HepG2 (cell line): Measurements from ENCODE around the gene TAPBP. TPM values are rescaled to one million over a fixed set of nuclear protein-coding genes. Genes with fewer than 3 reads are reported as not detected.

Source experiments
- ARNT ChIP-seq: fragments of 450-650 bp; IDR thresholded peaks from 2 replicates; pipeline ENCODE4 v1.6.1; 2017
- ATF7-NPFF ChIP-seq: sonication (generic); formaldehyde crosslinking; IDR thresholded peaks from 2 replicates; pipeline ENCODE4 v1.8.1; 2023; ENCODE audit warnings: mild to moderate bottlenecking, low read depth, missing genetic modification reagents, moderate library complexity
- ETV5 ChIP-seq: IDR thresholded peaks from 2 replicates; pipeline ENCODE4 v1.6.1; 2018; ENCODE audit warnings: missing biosample characterization, missing genetic modification reagents, inconsistent platforms, borderline replicate concordance
- RBAK ChIP-seq: sonication (generic); formaldehyde crosslinking; IDR thresholded peaks from 2 replicates; pipeline ENCODE4 v1.5.1; 2020; ENCODE audit warnings: mild to moderate bottlenecking, missing genetic modification reagents
- SMAD1 ChIP-seq: sonication (generic); formaldehyde crosslinking; IDR thresholded peaks from 2 replicates; pipeline ENCODE4 v1.4.0; 2020; ENCODE audit warnings: missing genetic modification reagents, low read depth, mild to moderate bottlenecking, borderline replicate concordance
- ZNF326 ChIP-seq: sonication (generic); formaldehyde crosslinking; IDR thresholded peaks from 2 replicates; pipeline ENCODE4 v1.4.0; 2020; ENCODE audit warnings: missing genetic modification reagents, borderline replicate concordance
- ZNF329 ChIP-seq: sonication (generic); formaldehyde crosslinking; IDR thresholded peaks from 2 replicates; pipeline ENCODE4 v1.9.0; 2021; ENCODE audit warnings: low read depth, mild to moderate bottlenecking, missing genetic modification reagents
- ZNF451 ChIP-seq: sonication (generic); formaldehyde crosslinking; IDR thresholded peaks from 2 replicates; pipeline ENCODE4 v1.5.0; 2020; ENCODE audit warnings: mild to moderate bottlenecking, missing genetic modification reagents
- ZNF589 ChIP-seq: sonication (generic); formaldehyde crosslinking; conservative IDR thresholded peaks from 2 replicates; pipeline ENCODE4 v1.8.0; 2022; ENCODE audit warnings: mild to moderate bottlenecking, moderate library complexity, missing genetic modification reagents
- ZNF788 ChIP-seq: sonication (generic); formaldehyde crosslinking; IDR thresholded peaks from 2 replicates; pipeline ENCODE4 v1.5.0; 2020; ENCODE audit warnings: mild to moderate bottlenecking, missing genetic modification reagents, borderline replicate concordance
- polyA plus RNA-seq, 8 experiments: library from polyadenylated mRNA; depleted of rRNA in 3 of 8; stranded (reverse) in 7 of 8; unstranded in 1 of 8; fragments of >200 nt; fragmentation: Illumina TruSeq in 4 of 8; extraction: Trizol in 4 of 8; gene quantifications; 2 replicates each; pipeline versions ENCODE4 v1.2.1 to v1.2.3, GENCODE V29; 2011 to 2016; ENCODE audit warnings: low read depth in 4 of 8, missing spikeins in 1 of 8, mixed read lengths in 1 of 8; ENCODE audit not compliant: insufficient read depth in 1 of 8
- total RNA-seq, 5 experiments: library from RNA; depleted of rRNA; stranded (reverse); fragments of >200 nt; fragmentation: Illumina TruSeq; extraction: Trizol; gene quantifications; 2 replicates each; pipeline ENCODE4 v1.2.3, GENCODE V29; 2016; ENCODE audit warnings: low read depth in 1 of 5
- TF ChIP-seq, protein P1 (sequence below): sonication (generic); formaldehyde crosslinking; IDR thresholded peaks from 2 replicates; pipeline ENCODE4 v1.4.0; 2020; ENCODE audit warnings: low read depth, missing genetic modification reagents
- TF ChIP-seq, protein P2 (sequence below): sonication (generic); formaldehyde crosslinking; IDR thresholded peaks from 2 replicates; pipeline ENCODE4 v1.4.0; 2020; ENCODE audit warnings: missing genetic modification reagents
- TF ChIP-seq, protein P3 (sequence below): sonication (generic); formaldehyde crosslinking; IDR thresholded peaks from 2 replicates; pipeline ENCODE4 v1.4.0; 2020; ENCODE audit warnings: missing genetic modification reagents
- TF ChIP-seq, protein P4 (sequence below): sonication (generic); formaldehyde crosslinking; IDR thresholded peaks from 2 replicates; pipeline ENCODE4 v1.4.0; 2020; ENCODE audit warnings: missing genetic modification reagents
- TF ChIP-seq, protein P5 (sequence below): sonication (generic); formaldehyde crosslinking; IDR thresholded peaks from 2 replicates; pipeline ENCODE4 v1.5.1; 2020; ENCODE audit warnings: missing genetic modification reagents, mild to moderate bottlenecking, borderline replicate concordance
- TF ChIP-seq, protein P6 (sequence below): sonication (generic); formaldehyde crosslinking; IDR thresholded peaks from 2 replicates; pipeline ENCODE4 v1.5.0; 2020; ENCODE audit warnings: missing genetic modification reagents

The TAPBP gene
- total and polyA plus RNA-seq, 2 of the 13 experiments (the other 11 are each of a cell fraction or from before 2014, with no cell fraction given), result 27.4 to 32.3 TPM

DNA sequence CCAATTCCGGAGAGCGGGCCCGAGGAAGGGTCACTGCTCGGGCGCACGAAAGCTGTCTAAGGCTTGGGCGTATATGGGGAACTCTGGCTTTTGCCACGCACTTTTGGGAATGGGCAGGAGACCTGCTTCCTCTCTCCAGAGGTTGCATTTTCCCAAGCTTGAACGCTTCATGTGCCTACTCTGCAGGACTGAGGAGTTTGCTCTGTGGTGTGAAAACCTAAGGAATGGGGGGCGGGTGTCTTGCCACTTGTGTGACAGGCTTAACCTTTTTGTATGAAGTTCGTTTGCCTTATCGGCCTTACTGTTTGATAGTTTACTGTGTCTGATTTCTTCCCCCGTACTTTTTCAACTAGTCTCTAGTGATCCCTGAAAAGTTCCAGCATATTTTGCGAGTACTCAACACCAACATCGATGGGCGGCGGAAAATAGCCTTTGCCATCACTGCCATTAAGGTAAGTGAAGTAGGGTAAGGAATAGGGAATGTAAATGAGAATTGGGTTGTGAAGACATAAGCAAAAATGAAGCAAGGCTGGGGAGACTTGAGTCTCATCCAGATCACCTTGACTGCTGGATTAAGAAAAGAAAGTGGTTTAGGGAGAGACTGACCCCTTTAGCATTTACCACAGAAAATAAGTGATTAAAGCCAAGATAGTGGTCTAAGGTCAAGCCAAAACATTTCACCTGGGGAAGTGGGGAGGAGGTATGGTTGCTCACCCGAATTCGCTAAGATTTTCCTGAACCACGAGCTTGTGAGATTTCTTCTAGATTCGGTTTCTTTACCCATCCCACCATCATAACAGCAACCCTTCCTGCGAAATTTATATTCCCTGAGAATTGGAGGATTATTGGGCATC, 41.4 kb downstream of the TAPBP start (continued):
- TF ChIP-seq, protein P1, sequence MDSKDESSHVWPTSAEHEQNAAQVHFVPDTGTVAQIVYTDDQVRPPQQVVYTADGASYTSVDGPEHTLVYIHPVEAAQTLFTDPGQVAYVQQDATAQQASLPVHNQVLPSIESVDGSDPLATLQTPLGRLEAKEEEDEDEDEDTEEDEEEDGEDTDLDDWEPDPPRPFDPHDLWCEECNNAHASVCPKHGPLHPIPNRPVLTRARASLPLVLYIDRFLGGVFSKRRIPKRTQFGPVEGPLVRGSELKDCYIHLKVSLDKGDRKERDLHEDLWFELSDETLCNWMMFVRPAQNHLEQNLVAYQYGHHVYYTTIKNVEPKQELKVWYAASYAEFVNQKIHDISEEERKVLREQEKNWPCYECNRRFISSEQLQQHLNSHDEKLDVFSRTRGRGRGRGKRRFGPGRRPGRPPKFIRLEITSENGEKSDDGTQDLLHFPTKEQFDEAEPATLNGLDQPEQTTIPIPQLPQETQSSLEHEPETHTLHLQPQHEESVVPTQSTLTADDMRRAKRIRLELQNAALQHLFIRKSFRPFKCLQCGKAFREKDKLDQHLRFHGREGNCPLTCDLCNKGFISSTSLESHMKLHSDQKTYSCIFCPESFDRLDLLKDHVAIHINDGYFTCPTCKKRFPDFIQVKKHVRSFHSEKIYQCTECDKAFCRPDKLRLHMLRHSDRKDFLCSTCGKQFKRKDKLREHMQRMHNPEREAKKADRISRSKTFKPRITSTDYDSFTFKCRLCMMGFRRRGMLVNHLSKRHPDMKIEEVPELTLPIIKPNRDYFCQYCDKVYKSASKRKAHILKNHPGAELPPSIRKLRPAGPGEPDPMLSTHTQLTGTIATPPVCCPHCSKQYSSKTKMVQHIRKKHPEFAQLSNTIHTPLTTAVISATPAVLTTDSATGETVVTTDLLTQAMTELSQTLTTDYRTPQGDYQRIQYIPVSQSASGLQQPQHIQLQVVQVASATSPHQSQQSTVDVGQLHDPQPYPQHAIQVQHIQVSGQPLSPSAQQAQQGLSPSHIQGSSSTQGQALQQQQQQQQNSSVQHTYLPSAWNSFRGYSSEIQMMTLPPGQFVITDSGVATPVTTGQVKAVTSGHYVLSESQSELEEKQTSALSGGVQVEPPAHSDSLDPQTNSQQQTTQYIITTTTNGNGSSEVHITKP (CRISPR knock-in tag), result no peak
- TF ChIP-seq, protein P2, sequence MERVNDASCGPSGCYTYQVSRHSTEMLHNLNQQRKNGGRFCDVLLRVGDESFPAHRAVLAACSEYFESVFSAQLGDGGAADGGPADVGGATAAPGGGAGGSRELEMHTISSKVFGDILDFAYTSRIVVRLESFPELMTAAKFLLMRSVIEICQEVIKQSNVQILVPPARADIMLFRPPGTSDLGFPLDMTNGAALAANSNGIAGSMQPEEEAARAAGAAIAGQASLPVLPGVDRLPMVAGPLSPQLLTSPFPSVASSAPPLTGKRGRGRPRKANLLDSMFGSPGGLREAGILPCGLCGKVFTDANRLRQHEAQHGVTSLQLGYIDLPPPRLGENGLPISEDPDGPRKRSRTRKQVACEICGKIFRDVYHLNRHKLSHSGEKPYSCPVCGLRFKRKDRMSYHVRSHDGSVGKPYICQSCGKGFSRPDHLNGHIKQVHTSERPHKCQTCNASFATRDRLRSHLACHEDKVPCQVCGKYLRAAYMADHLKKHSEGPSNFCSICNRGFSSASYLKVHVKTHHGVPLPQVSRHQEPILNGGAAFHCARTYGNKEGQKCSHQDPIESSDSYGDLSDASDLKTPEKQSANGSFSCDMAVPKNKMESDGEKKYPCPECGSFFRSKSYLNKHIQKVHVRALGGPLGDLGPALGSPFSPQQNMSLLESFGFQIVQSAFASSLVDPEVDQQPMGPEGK (CRISPR knock-in tag), result no peak
- TF ChIP-seq ZNF788 (CRISPR knock-in tag) (no peak), ZNF451 (CRISPR knock-in tag) (no peak), SMAD1 (CRISPR knock-in tag) (no peak), ATF7-NPFF (CRISPR knock-in tag) (no peak), ZNF329 (no peak), ZNF589 (CRISPR knock-in tag) (no peak), ARNT (no peak), ETV5 (no peak), ZNF326 (CRISPR knock-in tag) (no peak), RBAK (CRISPR knock-in tag) (no peak)
- TF ChIP-seq, protein P3, sequence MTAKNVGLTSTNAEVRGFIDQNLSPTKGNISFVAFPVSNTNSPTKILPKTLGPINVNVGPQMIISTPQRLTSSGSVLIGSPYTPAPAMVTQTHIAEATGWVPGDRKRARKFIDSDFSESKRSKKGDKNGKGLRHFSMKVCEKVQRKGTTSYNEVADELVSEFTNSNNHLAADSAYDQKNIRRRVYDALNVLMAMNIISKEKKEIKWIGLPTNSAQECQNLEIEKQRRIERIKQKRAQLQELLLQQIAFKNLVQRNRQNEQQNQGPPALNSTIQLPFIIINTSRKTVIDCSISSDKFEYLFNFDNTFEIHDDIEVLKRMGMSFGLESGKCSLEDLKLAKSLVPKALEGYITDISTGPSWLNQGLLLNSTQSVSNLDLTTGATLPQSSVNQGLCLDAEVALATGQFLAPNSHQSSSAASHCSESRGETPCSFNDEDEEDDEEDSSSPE (CRISPR knock-in tag), result no peak
- TF ChIP-seq, protein P4, sequence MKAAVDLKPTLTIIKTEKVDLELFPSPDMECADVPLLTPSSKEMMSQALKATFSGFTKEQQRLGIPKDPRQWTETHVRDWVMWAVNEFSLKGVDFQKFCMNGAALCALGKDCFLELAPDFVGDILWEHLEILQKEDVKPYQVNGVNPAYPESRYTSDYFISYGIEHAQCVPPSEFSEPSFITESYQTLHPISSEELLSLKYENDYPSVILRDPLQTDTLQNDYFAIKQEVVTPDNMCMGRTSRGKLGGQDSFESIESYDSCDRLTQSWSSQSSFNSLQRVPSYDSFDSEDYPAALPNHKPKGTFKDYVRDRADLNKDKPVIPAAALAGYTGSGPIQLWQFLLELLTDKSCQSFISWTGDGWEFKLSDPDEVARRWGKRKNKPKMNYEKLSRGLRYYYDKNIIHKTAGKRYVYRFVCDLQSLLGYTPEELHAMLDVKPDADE (CRISPR knock-in tag), result no peak
- TF ChIP-seq, protein P5, sequence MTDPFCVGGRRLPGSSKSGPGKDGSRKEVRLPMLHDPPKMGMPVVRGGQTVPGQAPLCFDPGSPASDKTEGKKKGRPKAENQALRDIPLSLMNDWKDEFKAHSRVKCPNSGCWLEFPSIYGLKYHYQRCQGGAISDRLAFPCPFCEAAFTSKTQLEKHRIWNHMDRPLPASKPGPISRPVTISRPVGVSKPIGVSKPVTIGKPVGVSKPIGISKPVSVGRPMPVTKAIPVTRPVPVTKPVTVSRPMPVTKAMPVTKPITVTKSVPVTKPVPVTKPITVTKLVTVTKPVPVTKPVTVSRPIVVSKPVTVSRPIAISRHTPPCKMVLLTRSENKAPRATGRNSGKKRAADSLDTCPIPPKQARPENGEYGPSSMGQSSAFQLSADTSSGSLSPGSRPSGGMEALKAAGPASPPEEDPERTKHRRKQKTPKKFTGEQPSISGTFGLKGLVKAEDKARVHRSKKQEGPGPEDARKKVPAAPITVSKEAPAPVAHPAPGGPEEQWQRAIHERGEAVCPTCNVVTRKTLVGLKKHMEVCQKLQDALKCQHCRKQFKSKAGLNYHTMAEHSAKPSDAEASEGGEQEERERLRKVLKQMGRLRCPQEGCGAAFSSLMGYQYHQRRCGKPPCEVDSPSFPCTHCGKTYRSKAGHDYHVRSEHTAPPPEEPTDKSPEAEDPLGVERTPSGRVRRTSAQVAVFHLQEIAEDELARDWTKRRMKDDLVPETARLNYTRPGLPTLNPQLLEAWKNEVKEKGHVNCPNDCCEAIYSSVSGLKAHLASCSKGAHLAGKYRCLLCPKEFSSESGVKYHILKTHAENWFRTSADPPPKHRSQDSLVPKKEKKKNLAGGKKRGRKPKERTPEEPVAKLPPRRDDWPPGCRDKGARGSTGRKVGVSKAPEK (CRISPR knock-in tag), result no peak
- TF ChIP-seq, protein P6, sequence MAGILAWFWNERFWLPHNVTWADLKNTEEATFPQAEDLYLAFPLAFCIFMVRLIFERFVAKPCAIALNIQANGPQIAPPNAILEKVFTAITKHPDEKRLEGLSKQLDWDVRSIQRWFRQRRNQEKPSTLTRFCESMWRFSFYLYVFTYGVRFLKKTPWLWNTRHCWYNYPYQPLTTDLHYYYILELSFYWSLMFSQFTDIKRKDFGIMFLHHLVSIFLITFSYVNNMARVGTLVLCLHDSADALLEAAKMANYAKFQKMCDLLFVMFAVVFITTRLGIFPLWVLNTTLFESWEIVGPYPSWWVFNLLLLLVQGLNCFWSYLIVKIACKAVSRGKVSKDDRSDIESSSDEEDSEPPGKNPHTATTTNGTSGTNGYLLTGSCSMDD, result peak; percentile 67; the same call in 1 of the 2 replicates
